ENCODE data around the gene ARFGEF3. TPM values are rescaled to one million over a fixed set of nuclear protein-coding genes. Genes with fewer than 3 reads are reported as not detected.
"Not testable (repeated sequence)": the region's sequence is repeated elsewhere in the genome, so short reads cannot be mapped to it uniquely, and the experiment has no call there.

Gene ARFGEF3
- total RNA-seq, 4 donors from 2014 or later = 6.7 to 17.1 (median 13.2) TPM

DNA sequence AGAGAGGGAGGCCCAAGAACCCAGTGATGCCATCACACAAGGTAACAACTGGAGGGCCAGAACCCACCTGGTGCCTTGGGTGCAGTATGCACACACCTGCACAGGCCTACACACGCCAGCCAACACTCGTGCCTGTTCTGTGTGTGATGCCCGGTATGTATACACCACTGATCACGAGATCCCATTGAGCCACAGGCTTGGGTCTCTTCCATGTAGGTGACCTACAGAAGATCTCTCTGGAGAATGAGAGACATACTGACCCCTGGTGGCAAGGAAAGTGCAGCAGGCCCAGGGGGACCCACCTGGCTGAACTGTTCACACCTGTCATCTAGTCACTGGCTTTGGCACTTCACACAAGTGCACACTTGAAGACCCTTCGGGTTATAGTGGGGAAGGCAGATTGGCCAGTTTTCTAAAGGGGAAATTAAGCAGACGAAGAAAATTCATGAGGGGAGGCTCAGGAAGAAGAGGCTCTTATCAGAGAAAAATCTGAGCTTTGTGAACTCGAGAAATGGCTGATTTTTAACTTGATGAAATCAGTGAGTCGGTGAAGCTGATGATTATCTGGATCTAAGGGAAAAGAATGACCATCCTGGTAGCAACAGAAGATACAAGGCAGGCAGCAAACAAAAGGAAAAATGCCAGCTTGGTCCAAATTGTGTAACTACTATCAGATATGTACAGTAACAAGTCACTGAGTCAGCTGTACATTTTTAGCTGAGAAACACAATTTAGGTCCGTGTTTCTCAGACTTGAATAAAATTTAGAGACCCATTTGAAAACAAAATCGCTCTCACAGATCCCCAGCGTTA lies 125.6 kb downstream of the ARFGEF3 start:
- TF ChIP-seq POLR2AphosphoS5 (IDR thresholded peaks at IDR 0.05) (no peak), POLR2A (IDR thresholded peaks at IDR 0.05) (no peak), EP300 (IDR thresholded peaks at IDR 0.05; ENCODE audit: low read depth) (no peak)
- TF ChIP-seq, protein P1, sequence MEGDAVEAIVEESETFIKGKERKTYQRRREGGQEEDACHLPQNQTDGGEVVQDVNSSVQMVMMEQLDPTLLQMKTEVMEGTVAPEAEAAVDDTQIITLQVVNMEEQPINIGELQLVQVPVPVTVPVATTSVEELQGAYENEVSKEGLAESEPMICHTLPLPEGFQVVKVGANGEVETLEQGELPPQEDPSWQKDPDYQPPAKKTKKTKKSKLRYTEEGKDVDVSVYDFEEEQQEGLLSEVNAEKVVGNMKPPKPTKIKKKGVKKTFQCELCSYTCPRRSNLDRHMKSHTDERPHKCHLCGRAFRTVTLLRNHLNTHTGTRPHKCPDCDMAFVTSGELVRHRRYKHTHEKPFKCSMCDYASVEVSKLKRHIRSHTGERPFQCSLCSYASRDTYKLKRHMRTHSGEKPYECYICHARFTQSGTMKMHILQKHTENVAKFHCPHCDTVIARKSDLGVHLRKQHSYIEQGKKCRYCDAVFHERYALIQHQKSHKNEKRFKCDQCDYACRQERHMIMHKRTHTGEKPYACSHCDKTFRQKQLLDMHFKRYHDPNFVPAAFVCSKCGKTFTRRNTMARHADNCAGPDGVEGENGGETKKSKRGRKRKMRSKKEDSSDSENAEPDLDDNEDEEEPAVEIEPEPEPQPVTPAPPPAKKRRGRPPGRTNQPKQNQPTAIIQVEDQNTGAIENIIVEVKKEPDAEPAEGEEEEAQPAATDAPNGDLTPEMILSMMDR (IDR thresholded peaks at IDR 0.05) = peak; percentile 47 to 77 (median 63)
- H3K4me1 ChIP-seq = no peaks in the 10 kb centered on the region
- intact Hi-C loops (cut with DNase I; ENCODE audit: low total_unique reads) (no loop called here), in situ Hi-C loops (cut with MboI; ENCODE audit: low pct_ligation_motif_present in 1 of 4, low pct_unique_long_range_greater_than_20kb in 1 of 4, low sequenced_read_pairs in 3 of 4) (loop anchor here in 3 of 4 donors (10.0 to 25.0 kb wide), 2 partner anchors 173 to 275 kb away; no protein-coding TSS in a partner anchor)
- H3K36me3 ChIP-seq = no peaks in the 10 kb centered on the region
- H3K27me3 ChIP-seq = no peaks in the 10 kb centered on the region
- 73 to 78% methylated on average over 7 to 11 of the region's 11 CpGs for WGBS, 2 donors (ENCODE audit: low coverage in 1 of 2)
- peak; percentile 67 for DNase-seq
- no peak overlapping the region for H3K27ac ChIP-seq
- no peaks in the 10 kb centered on the region for H3K9me3 ChIP-seq
- no peak overlapping the region for H3K4me3 ChIP-seq

DNA sequence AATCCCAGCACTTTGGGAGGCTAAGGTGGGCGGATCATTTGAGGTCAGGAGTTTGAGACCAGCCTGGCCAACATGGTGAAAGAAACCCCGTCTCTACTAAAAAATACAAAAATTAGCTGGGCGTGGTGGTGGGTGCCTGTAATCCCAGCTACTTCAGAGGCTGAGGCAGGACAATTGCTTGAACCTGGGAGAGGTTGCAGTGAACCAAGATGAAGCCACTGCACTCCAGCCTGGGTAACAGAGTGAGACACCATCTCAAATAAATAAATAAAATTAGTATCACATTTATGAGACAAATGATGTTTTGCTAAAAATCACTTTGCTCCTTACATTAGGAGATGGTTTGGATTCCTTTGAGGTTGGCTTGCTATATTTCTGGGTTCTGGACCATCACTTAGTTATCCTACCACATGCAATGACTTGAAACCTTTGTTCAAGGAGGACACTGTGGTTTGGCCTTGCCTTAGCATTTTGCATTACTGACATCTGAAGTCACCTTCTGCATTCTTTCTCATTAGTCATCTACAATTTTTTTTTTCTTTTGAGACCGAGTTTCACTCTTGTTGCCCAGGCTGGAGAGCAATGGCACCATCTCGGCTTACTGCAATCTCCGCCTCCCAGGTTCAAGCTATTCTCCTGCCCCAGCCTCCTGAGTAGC lies 126.8 kb downstream of the ARFGEF3 start:
- intact Hi-C loops (cut with DNase I; ENCODE audit: low total_unique reads); H3K9me3 ChIP-seq; DNase-seq; H3K27me3 ChIP-seq; H3K4me1 ChIP-seq; H3K27ac ChIP-seq; H3K36me3 ChIP-seq; H3K4me3 ChIP-seq: not testable (repeated sequence)
- WGBS, 2 donors (ENCODE audit: low coverage in 1 of 2) = 96% methylated on average over 3 to 6 of the region's 6 CpGs
- in situ Hi-C loops (cut with MboI; ENCODE audit: low pct_ligation_motif_present in 1 of 4, low pct_unique_long_range_greater_than_20kb in 1 of 4, low sequenced_read_pairs in 3 of 4) = loop anchor here in 3 of 4 donors (10.0 to 25.0 kb wide), 2 partner anchors 174 to 276 kb away; no protein-coding TSS in a partner anchor

DNA sequence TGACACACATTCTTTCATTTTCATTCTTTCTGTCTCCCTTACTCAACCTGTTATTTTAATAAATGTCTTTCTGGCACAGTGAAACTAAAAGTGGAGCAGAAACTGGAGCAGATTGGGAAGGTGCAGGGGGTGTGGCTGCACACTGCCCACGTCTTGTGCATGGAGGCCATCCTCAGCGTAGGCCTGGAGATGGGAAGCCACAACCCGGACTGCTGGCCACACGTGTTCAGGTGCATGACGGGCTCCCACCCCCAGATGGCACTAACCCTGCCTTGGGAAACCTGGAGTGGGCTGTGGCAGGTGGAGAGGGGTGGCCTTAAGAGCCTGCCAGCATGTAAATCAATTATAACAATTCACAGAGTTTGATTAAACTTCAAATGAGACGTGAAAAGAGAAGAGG lies 128.0 kb downstream of the ARFGEF3 start:
- Histone ChIP-seq H3K4me1 (no peaks in the 10 kb centered on the region), H3K9me3 (no peaks in the 10 kb centered on the region), H3K27me3 (no peaks in the 10 kb centered on the region), H3K27ac (no peak overlapping the region), H3K36me3 (no peaks in the 10 kb centered on the region), H3K4me3 (no peak overlapping the region)
- in situ Hi-C loops (cut with MboI; ENCODE audit: low pct_ligation_motif_present in 1 of 4, low pct_unique_long_range_greater_than_20kb in 1 of 4, low sequenced_read_pairs in 3 of 4) (loop anchor here in 3 of 4 donors (10.0 to 25.0 kb wide), 2 partner anchors 175 to 277 kb away; no protein-coding TSS in a partner anchor), intact Hi-C loops (cut with DNase I; ENCODE audit: low total_unique reads) (loop anchor here (5.0 kb wide), 1 partner anchor 172 kb away; no protein-coding TSS in a partner anchor)
- no peak for DNase-seq
- TF ChIP-seq POLR2AphosphoS5 (IDR thresholded peaks at IDR 0.05) (no peak), EP300 (IDR thresholded peaks at IDR 0.05; ENCODE audit: low read depth) (no peak), POLR2A (IDR thresholded peaks at IDR 0.05) (no peak)
- TF ChIP-seq, protein P1 (IDR thresholded peaks at IDR 0.05) = no peak
- WGBS, 2 donors (ENCODE audit: low coverage in 1 of 2) = 57 to 100% methylated on average over 1 to 6 of the region's 6 CpGs

DNA sequence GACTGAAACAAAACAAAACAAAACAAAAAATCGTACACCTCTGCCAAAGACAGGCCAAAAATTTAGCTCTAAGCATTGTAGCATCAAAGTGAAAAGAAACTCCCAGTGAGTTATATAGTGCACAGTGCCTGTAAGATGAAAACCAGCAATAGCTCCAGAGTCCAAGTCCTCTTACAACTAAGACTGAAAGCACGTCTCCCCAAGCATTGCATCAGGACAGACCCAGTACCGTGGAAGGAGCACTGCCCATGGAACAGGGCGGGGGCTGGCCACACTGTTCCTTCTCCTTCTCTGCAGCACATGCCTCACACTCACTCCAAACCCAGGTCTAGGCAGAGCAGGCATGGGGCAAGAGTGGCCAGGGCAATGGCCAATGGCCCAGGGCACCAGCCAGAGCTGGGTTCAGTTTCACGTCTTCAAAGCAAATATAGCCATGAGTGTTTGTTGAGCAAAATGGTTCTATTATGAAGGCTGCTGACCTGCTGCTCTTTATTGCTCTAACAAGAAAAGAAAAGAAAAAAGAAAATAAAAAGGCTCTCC lies 128.8 kb downstream of the ARFGEF3 start:
- no peak overlapping the region for H3K27ac ChIP-seq
- TF ChIP-seq, protein P1 (IDR thresholded peaks at IDR 0.05) = no peak
- TF ChIP-seq EP300 (IDR thresholded peaks at IDR 0.05; ENCODE audit: low read depth) (no peak), POLR2A (IDR thresholded peaks at IDR 0.05) (no peak), POLR2AphosphoS5 (IDR thresholded peaks at IDR 0.05) (no peak)
- no peak for DNase-seq
- intact Hi-C loops (cut with DNase I; ENCODE audit: low total_unique reads) (loop anchor here (5.0 kb wide), 1 partner anchor 173 kb away; no protein-coding TSS in a partner anchor), in situ Hi-C loops (cut with MboI; ENCODE audit: low pct_ligation_motif_present in 1 of 4, low pct_unique_long_range_greater_than_20kb in 1 of 4, low sequenced_read_pairs in 3 of 4) (loop anchor here in 1 of 4 donors (25.0 kb wide), 1 partner anchor 278 kb away; no protein-coding TSS in a partner anchor)
- WGBS, 2 donors (ENCODE audit: low coverage in 1 of 2) = 64 to 72% methylated on average over 1 to 5 of the region's 5 CpGs
- no peaks in the 10 kb centered on the region for H3K36me3 ChIP-seq
- no peaks in the 10 kb centered on the region for H3K4me1 ChIP-seq
- H3K27me3 ChIP-seq = no peaks in the 10 kb centered on the region
- no peak overlapping the region for H3K4me3 ChIP-seq
- no peaks in the 10 kb centered on the region for H3K9me3 ChIP-seq
